NK-92 (cell line): ENCODE measurements around the gene SLC25A22.

Source experiments
- DNase-seq: peaks from one replicate; lab custom pipeline; 2025; ENCODE audit not compliant: unreplicated experiment; lab: John Stamatoyannopoulos, UW

Gene SLC25A22

GRCh38 chr11:791658-792534 lies 6.2 kb downstream of the SLC25A22 start:
- DNase-seq: no peak

- DNase-seq: no peak
Observed at GRCh38 chr11:790721-791564, 7.1 kb downstream of the SLC25A22 start.

GRCh38 chr11:789943-790342 lies 8.1 kb downstream of the SLC25A22 start, which contains the start of gene CEND1:
CEND1 (minus strand) TSS chr11:790090; CDS start chr11:788576, 1,514 bp downstream.
- DNase-seq: no peak

GRCh38 chr11:788953-789940 lies 8.8 kb downstream of the SLC25A22 start:
- no peak for DNase-seq

- DNase-seq: no peak
Observed at GRCh38 chr11:788009-788640, 10.0 kb downstream of the SLC25A22 start.

GRCh38 chr11:787084-787675 lies 10.9 kb downstream of the SLC25A22 start:
- no peak for DNase-seq

GRCh38 chr11:786235-787083 lies 11.6 kb downstream of the SLC25A22 start:
- no peak for DNase-seq

GRCh38 chr11:783581-784015 lies 14.5 kb downstream of the SLC25A22 start:
- no peak for DNase-seq

GRCh38 chr11:782264-783174 lies 15.6 kb downstream of the SLC25A22 start:
- DNase-seq: no peak

- no peak for DNase-seq
Observed at GRCh38 chr11:779955-780532, 18.0 kb downstream of the SLC25A22 start.

- DNase-seq: no peak
Observed at GRCh38 chr11:778976-779954, 18.8 kb downstream of the SLC25A22 start.

GRCh38 chr11:777288-778255 lies 20.5 kb downstream of the SLC25A22 start, which contains the start of gene GATD1:
GATD1 (minus strand) TSS chr11:777487; CDS start chr11:777462, 25 bp downstream.
- peak; percentile 58 for DNase-seq

GRCh38 chr11:776561-777287 lies 21.4 kb downstream of the SLC25A22 start:
- DNase-seq: no peak

- DNase-seq: no peak
Observed at GRCh38 chr11:776263-776560, 21.9 kb downstream of the SLC25A22 start.
